ACC112 (cell line): ENCODE results near the gene TPD52L1.

Experiments used
- H2AFZ ChIP-seq: fragments of 200-600 bp; sonication (generic); one replicate; pipeline ENCODE4 v1.6.0; 2017; ENCODE audit warnings: antibody characterized with exemption, low read length; ENCODE audit not compliant: unreplicated experiment
- H3K27ac ChIP-seq: fragments of 200-600 bp; sonication (generic); 2 replicates; pipeline ENCODE4 v1.5.1; 2014; ENCODE audit warnings: low read depth, mild to moderate bottlenecking, antibody characterized with exemption, low read length, moderate library complexity
- H3K27me3 ChIP-seq: fragments of 200-600 bp; sonication (generic); 2 replicates; pipeline ENCODE4 v1.6.1; 2014; ENCODE audit warnings: mild to moderate bottlenecking, antibody characterized with exemption, low read length, moderate library complexity, mixed read lengths; ENCODE audit not compliant: insufficient read depth
- H3K36me3 ChIP-seq: fragments of 200-600 bp; sonication (generic); 2 replicates; pipeline ENCODE4 v1.6.1; 2016; ENCODE audit warnings: mild to moderate bottlenecking, antibody characterized with exemption, low read length, moderate library complexity, mixed read lengths; ENCODE audit not compliant: insufficient read depth
- H3K4me1 ChIP-seq: fragments of 200-600 bp; sonication (generic); one replicate; pipeline ENCODE4 v1.6.1; 2016; ENCODE audit warnings: low read length, mixed read lengths; ENCODE audit not compliant: insufficient read depth, unreplicated experiment, control insufficient read depth
- H3K4me3 ChIP-seq: fragments of 200-600 bp; sonication (generic); 2 replicates; pipeline ENCODE4 v1.5.1; 2014; ENCODE audit warnings: mild to moderate bottlenecking, low read depth, low read length
- H3K79me2 ChIP-seq: fragments of 200-600 bp; sonication (generic); one replicate; pipeline ENCODE4 v1.6.0; 2016; ENCODE audit warnings: low read length; ENCODE audit not compliant: control insufficient read depth, unreplicated experiment, insufficient read depth

The TPD52L1 gene, protein sequence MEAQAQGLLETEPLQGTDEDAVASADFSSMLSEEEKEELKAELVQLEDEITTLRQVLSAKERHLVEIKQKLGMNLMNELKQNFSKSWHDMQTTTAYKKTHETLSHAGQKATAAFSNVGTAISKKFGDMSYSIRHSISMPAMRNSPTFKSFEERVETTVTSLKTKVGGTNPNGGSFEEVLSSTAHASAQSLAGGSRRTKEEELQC

DNA sequence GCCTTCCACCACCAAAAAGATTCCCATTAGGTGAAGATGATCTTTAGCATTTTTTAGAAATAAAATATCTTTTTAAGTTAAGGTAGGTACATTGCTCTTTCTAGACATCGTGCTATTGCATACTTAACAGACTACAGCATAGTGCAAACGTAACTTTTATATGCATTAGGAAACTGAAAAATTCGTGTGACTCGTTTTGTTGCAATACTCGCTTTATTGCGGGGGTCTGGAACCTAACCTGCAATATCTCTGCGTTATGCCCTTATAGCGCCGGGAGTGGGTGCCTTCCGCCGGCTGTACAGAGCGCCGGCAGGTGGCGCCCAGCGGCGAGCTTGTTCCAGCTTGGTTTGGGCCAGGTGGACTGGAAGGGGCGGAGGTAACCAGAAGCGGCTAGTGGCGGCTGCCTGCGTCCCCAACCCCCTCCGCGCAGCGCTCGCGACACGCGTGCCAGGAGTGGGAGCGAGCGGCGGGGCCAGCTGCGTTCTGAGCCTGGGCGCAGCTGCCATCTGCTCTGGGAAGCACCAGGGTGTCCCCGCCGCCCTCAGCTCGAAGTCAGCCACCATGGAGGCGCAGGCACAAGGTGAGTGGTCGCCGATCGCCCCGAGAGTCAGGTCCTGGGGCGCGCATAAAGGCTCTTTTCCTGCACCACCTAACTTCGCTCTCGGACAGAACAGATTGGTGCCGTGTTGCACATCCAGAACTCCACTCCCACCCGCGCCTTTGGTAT, at the start of gene TPD52L1:
TSS of gene TPD52L1 (plus strand) at position 383 of the 727 bp plus-strand sequence. CDS start at position 562, 179 bp downstream.
- H3K4me3 ChIP-seq = peak within 1 kb of the TSS; percentile 75
- peak within 1 kb of the TSS; percentile 27 for H2AFZ ChIP-seq
- peaks cover 7% of the 10 kb centered on the region for H3K4me1 ChIP-seq
- H3K27ac ChIP-seq = no peak within 1 kb of the TSS
- no peaks in the 10 kb centered on the region for H3K79me2 ChIP-seq
- no peaks in the 10 kb centered on the region for H3K36me3 ChIP-seq
- peaks cover 21% of the 10 kb centered on the region for H3K27me3 ChIP-seq

DNA sequence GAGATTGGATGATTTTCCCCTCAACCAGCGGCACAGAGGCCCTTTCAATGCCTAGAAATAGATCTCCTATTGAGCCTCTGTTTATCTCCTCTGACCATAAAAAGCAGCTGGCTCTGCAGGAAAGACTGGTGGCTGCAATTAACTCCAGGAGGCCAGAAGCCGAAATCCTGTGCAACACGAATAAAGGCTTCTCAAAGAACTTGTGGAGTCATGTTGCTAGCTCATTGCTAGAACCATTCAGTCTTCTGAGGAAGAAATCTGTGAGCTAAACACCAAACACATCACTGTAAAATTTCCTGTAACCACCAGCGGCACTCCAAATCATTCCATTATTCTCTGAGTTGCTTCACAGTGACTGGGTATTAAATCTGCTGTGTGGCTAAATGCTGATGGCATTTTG, 49.1 kb upstream of the TPD52L1 start:
- Histone ChIP-seq H3K79me2 (no peaks in the 10 kb centered on the region), H3K4me1 (peaks cover 39% of the 10 kb centered on the region), H3K36me3 (no peaks in the 10 kb centered on the region; the same call in 1 of the 2 replicates), H3K4me3 (no peak overlapping the region), H2AFZ (peak overlapping the region; percentile 32), H3K27ac (peak overlapping the region; percentile 80), H3K27me3 (no peaks in the 10 kb centered on the region)

- H2AFZ ChIP-seq = peak overlapping the region; percentile 69
- peaks cover 28% of the 10 kb centered on the region for H3K4me1 ChIP-seq
- H3K36me3 ChIP-seq = peaks cover 9% of the 10 kb centered on the region; the same call in 1 of the 2 replicates
- H3K4me3 ChIP-seq = no peak overlapping the region
- no peaks in the 10 kb centered on the region for H3K27me3 ChIP-seq
- H3K79me2 ChIP-seq = no peaks in the 10 kb centered on the region
- no peak overlapping the region for H3K27ac ChIP-seq
Observed at GRCh38 chr6:125107048-125107447, 46.5 kb upstream of the TPD52L1 start.

DNA sequence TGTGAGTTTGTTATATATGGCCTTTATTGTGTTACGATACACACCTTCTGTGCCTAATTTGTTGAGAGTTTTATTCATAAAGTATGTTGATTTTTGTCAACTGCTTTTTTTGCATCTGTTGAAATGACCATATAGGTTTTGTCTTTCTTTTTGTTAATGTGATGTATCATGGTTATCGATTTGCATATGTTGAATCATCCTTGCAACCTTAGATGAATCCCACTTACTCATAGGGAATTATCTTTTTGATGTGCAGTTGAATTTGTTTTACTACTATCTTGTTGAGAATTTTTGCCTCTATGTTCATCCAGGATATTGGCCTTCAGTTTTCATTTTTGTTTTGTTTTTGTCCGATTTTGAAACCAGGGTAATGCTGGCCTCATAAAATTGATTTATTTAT, 45.7 kb upstream of the TPD52L1 start:
- Histone ChIP-seq H3K79me2 (no peaks in the 10 kb centered on the region), H2AFZ (no peak overlapping the region), H3K27ac (peak overlapping the region; percentile 43; the same call in 1 of the 2 replicates), H3K4me1 (peaks cover 19% of the 10 kb centered on the region), H3K27me3 (no peaks in the 10 kb centered on the region), H3K4me3 (no peak overlapping the region), H3K36me3 (peaks cover 9% of the 10 kb centered on the region; the same call in 1 of the 2 replicates)

DNA sequence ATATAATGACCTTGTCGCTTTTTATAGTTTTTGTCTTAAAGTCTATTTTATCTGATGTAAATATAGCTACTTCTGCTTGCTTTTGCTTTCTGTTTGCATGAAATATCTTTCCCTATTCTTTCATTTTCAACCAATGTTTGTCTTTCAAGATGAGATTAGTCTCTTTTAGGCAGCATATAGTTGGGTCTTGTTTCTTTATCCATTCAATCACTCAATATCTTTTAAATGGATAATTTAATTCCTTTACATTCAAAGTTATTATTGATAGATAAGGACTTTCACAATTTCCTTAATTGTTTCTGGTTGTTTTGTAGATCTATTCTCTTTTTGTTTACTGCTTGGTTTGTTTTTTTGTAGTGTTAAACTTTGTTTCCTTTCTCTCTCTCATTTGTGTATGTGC, 43.5 kb upstream of the TPD52L1 start:
- Histone ChIP-seq H3K4me3 (no peak overlapping the region), H2AFZ (no peak overlapping the region), H3K79me2 (no peaks in the 10 kb centered on the region), H3K4me1 (no peaks in the 10 kb centered on the region), H3K36me3 (peaks cover 9% of the 10 kb centered on the region; the same call in 1 of the 2 replicates), H3K27me3 (no peaks in the 10 kb centered on the region), H3K27ac (no peak overlapping the region)

- no peaks in the 10 kb centered on the region for H3K27me3 ChIP-seq
- no peak overlapping the region for H2AFZ ChIP-seq
- peaks cover 9% of the 10 kb centered on the region; the same call in 1 of the 2 replicates for H3K36me3 ChIP-seq
- H3K4me3 ChIP-seq = no peak overlapping the region
- no peaks in the 10 kb centered on the region for H3K79me2 ChIP-seq
- H3K27ac ChIP-seq = no peak overlapping the region
- H3K4me1 ChIP-seq = no peaks in the 10 kb centered on the region
Observed at GRCh38 chr6:125111219-125111983, 42.2 kb upstream of the TPD52L1 start.

GRCh38 chr6:125112934-125113333, 40.6 kb upstream of the TPD52L1 start:
- no peak overlapping the region for H3K27ac ChIP-seq
- H3K79me2 ChIP-seq = no peaks in the 10 kb centered on the region
- no peaks in the 10 kb centered on the region for H3K27me3 ChIP-seq
- H3K36me3 ChIP-seq = peaks cover 9% of the 10 kb centered on the region; the same call in 1 of the 2 replicates
- H2AFZ ChIP-seq = no peak overlapping the region
- no peaks in the 10 kb centered on the region for H3K4me1 ChIP-seq
- no peak overlapping the region for H3K4me3 ChIP-seq

- H3K79me2 ChIP-seq = no peaks in the 10 kb centered on the region
- no peaks in the 10 kb centered on the region for H3K4me1 ChIP-seq
- H3K36me3 ChIP-seq = peaks cover 9% of the 10 kb centered on the region; the same call in 1 of the 2 replicates
- H2AFZ ChIP-seq = no peak overlapping the region
- no peaks in the 10 kb centered on the region for H3K27me3 ChIP-seq
- no peak overlapping the region for H3K4me3 ChIP-seq
- no peak overlapping the region for H3K27ac ChIP-seq
Observed at GRCh38 chr6:125114248-125114858, 39.2 kb upstream of the TPD52L1 start.

DNA sequence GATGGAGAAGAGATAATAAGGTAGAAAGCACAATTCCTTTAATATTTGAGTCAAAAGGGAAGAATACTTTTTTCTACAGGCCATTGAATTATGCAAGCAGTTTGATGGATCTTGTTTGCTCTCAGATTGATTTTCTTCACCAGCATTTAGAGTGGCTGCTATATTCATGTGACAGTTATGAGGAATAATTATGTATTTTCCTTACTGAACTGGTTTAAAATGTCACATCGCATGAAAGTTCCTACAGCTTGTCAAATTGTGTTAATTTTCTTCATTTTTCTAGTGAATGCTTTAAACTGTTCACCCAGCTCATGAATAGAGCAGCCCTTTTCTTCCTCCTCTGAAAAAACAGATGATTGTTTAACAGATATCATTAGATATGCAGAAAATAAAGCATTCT, 37.4 kb upstream of the TPD52L1 start:
- Histone ChIP-seq H3K4me1 (no peaks in the 10 kb centered on the region), H3K27ac (no peak overlapping the region), H3K79me2 (no peaks in the 10 kb centered on the region), H3K4me3 (no peak overlapping the region), H3K27me3 (no peaks in the 10 kb centered on the region), H2AFZ (no peak overlapping the region), H3K36me3 (no peaks in the 10 kb centered on the region)

GRCh38 chr6:125116710-125117109, 36.9 kb upstream of the TPD52L1 start:
- Histone ChIP-seq H3K27me3 (no peaks in the 10 kb centered on the region), H3K4me3 (no peak overlapping the region), H3K79me2 (no peaks in the 10 kb centered on the region), H3K36me3 (no peaks in the 10 kb centered on the region), H2AFZ (no peak overlapping the region), H3K27ac (no peak overlapping the region), H3K4me1 (no peaks in the 10 kb centered on the region)
